ENCODE data around the gene JADE1.

- TF ChIP-seq CTCF (IDR thresholded peaks at IDR 0.05), result no peak
- no peak for TF ChIP-seq POLR2A (IDR thresholded peaks at IDR 0.05)
- TF ChIP-seq POLR2AphosphoS5 (IDR thresholded peaks at IDR 0.05), result no peak
Measured at GRCh38 chr4:128854433-128854832, 44.9 kb downstream of the JADE1 start.
